ENCODE results near the gene ZNF618. TPM values are rescaled to one million over a fixed set of nuclear protein-coding genes. Genes with fewer than 3 reads are reported as not detected.

ZNF618 gene
- total RNA-seq, 4 donors from 2014 or later, result 0.26 to 1.2 (median 1.0) TPM

DNA sequence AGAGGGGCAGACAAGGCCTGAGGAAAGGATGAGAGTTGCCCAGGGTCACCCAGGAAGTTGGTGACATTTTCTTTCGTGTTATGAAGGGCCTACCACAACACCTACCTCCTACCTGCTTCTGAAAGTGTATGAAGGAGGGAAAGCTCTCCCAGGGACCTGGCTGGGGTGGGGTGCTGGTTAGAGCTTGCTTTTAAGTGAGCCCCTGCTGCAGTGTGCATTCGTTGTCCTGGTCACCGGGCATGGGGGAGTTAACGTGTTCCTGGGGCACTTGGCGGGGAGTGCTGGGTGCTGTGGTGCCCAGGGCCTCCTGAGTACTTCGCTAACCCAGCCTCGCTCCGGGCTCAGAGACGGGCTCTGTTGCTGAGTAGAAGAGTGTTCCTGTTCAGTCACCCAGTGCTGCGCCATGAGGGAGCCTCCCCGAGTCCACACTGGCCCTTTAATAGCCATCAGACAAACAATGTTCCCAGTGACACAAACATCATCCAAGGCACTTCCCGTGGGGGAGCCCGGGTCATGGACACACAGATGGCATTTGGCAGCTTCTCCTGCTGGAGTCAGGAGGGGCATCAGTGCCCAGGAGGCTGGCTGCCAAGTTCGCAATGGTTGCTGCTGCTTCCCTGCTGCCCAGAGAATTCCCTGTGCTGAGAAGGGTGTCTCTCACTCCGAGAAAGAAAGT is 116.3 kb downstream of the ZNF618 start:
- H3K27ac ChIP-seq, result peak overlapping the region; percentile 49 to 70 (median 56)
- TF ChIP-seq, protein P1, sequence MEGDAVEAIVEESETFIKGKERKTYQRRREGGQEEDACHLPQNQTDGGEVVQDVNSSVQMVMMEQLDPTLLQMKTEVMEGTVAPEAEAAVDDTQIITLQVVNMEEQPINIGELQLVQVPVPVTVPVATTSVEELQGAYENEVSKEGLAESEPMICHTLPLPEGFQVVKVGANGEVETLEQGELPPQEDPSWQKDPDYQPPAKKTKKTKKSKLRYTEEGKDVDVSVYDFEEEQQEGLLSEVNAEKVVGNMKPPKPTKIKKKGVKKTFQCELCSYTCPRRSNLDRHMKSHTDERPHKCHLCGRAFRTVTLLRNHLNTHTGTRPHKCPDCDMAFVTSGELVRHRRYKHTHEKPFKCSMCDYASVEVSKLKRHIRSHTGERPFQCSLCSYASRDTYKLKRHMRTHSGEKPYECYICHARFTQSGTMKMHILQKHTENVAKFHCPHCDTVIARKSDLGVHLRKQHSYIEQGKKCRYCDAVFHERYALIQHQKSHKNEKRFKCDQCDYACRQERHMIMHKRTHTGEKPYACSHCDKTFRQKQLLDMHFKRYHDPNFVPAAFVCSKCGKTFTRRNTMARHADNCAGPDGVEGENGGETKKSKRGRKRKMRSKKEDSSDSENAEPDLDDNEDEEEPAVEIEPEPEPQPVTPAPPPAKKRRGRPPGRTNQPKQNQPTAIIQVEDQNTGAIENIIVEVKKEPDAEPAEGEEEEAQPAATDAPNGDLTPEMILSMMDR (IDR thresholded peaks at IDR 0.05 in 4 of 5, conservative IDR thresholded peaks at IDR 0.05 in 1 of 5), result no peak
- no peak for TF ChIP-seq POLR2A (IDR thresholded peaks at IDR 0.05)
- in situ Hi-C loops (cut with MboI; ENCODE audit: low sequenced_read_pairs in 4 of 4), result no loop called here
- peak; percentile 47 to 67 for ATAC-seq
- H3K4me3 ChIP-seq, result peak overlapping the region; percentile 9 to 37 (median 17)
- no peaks in the 10 kb centered on the region for H3K36me3 ChIP-seq
- H3K4me1 ChIP-seq, result peaks cover 31 to 37% of the 10 kb centered on the region in 2 donors
- intact Hi-C loops (cut with DNase I; ENCODE audit: low total_unique reads), result loop anchor here (5.0 kb wide), 2 partner anchors 105 to 140 kb away; no protein-coding TSS in a partner anchor
- no peaks in the 10 kb centered on the region for H3K9me3 ChIP-seq
- no peaks in the 10 kb centered on the region for H3K27me3 ChIP-seq
- peak; percentile 48 to 70 for DNase-seq

DNA sequence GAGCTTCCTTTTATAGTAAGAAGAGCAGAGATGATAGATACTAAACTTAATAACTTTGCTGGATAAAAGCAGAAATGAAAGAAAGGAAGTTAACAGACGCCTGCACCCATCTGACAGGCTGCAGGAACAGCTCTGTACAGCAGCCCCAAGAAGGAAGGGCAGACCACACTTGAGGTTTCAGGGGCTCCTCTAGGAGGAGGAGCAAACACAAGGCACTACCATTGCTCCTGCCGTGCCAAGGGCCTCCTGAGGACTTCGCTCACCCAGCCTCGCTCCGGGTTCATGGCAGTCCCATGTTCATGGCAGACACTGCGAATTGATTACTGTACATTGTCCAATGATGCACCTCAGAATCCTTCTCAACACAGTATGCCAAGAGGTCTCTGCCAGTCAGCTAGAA is 116.9 kb downstream of the ZNF618 start:
- Histone ChIP-seq H3K36me3 (no peaks in the 10 kb centered on the region), H3K4me1 (peaks cover 31 to 37% of the 10 kb centered on the region in 2 donors), H3K27me3 (no peaks in the 10 kb centered on the region), H3K27ac (peak overlapping the region; percentile 49 to 70 (median 56)), H3K4me3 (peak overlapping the region; percentile 9 to 37 (median 17)), H3K9me3 (no peaks in the 10 kb centered on the region)
- TF ChIP-seq, protein P1 (IDR thresholded peaks at IDR 0.05 in 4 of 5, conservative IDR thresholded peaks at IDR 0.05 in 1 of 5), result no peak
- no peak for TF ChIP-seq POLR2A (IDR thresholded peaks at IDR 0.05)
- no peak for ATAC-seq
- no peak for DNase-seq
- in situ Hi-C loops (cut with MboI; ENCODE audit: low sequenced_read_pairs in 4 of 4), result no loop called here
- intact Hi-C loops (cut with DNase I; ENCODE audit: low total_unique reads), result loop anchor here (5.0 kb wide), 2 partner anchors 106 to 141 kb away; no protein-coding TSS in a partner anchor

DNA sequence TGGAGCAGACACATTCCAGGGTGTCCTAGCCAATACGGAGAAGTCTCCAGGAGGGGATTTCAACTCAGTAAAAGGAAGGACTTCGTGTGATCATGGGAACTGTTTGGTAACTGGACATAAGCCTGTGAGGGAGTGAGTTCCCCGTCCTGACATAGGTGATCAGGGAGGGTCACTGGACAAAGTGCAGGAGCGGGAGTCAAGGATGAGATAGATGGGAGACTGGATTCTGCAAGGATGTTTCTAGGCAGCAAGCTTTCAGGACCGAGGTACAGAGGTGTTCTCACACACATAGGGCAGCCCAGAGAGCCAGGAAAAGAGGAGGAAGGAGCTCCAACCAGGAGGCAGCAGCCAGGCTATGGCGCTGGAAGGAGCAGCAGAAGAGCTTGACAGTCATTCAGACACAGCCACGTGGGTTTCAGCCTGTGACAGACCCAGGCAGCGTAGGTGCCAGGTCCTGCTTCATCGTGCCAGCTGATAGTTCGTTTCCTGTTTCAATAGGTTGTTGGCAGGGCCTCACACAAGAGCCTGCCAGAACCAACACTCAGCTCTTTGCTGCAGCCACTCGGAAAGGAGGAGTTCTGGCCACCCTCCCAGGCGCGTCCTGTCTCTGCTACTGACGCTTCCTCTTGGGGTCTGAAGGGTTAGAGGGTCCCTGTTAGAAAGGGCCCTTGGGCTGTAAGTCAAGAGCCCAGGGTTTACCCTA is 117.9 kb downstream of the ZNF618 start:
- no peaks in the 10 kb centered on the region for H3K9me3 ChIP-seq
- peaks cover 28 to 37% of the 10 kb centered on the region in 2 donors for H3K4me1 ChIP-seq
- DNase-seq, result peak; percentile 77 to 84
- peak overlapping the region; percentile 39 to 71 (median 58) for H3K27ac ChIP-seq
- peak overlapping the region in 2 of 4 donors; percentile 10 to 23 for H3K4me3 ChIP-seq
- H3K36me3 ChIP-seq, result no peaks in the 10 kb centered on the region
- peak in 1 of 2 donors; percentile 33 for TF ChIP-seq POLR2A (IDR thresholded peaks at IDR 0.05)
- TF ChIP-seq, protein P1 (IDR thresholded peaks at IDR 0.05 in 4 of 5, conservative IDR thresholded peaks at IDR 0.05 in 1 of 5), result no peak
- peak; percentile 87 to 88 for ATAC-seq
- in situ Hi-C loops (cut with MboI; ENCODE audit: low sequenced_read_pairs in 4 of 4), result no loop called here
- no peaks in the 10 kb centered on the region for H3K27me3 ChIP-seq
- intact Hi-C loops (cut with DNase I; ENCODE audit: low total_unique reads), result loop anchor here (5.0 kb wide), 2 partner anchors 107 to 142 kb away; no protein-coding TSS in a partner anchor

DNA sequence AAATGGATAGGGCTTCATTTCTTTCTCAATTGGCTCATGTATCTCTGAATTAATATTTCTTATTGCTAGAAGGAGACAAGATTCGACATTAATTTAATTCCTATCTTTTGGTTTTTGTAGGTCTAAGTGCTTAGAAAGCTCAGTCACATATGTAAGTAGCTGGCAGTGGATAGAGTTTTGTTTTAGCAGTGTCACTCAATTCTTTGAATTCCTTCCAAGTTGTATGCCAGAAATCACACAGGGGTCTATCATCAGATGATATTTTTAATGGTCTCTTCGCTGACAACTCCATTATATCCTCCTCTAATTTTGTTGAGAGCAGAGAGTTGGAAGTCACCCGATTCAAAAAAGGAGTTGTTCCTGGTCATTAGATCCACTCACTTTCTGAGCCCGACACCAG is 119.3 kb downstream of the ZNF618 start:
- intact Hi-C loops (cut with DNase I; ENCODE audit: low total_unique reads), result no loop called here
- in situ Hi-C loops (cut with MboI; ENCODE audit: low sequenced_read_pairs in 4 of 4), result no loop called here
- H3K36me3 ChIP-seq, result no peaks in the 10 kb centered on the region
- DNase-seq (no peak), ATAC-seq (no peak)
- H3K27ac ChIP-seq, result no peak overlapping the region
- H3K4me3 ChIP-seq, result no peak overlapping the region
- TF ChIP-seq, protein P1 (IDR thresholded peaks at IDR 0.05 in 4 of 5, conservative IDR thresholded peaks at IDR 0.05 in 1 of 5), result no peak
- TF ChIP-seq POLR2A (IDR thresholded peaks at IDR 0.05), result no peak
- H3K4me1 ChIP-seq, result peaks cover 31 to 32% of the 10 kb centered on the region in 2 donors
- no peaks in the 10 kb centered on the region for H3K9me3 ChIP-seq
- H3K27me3 ChIP-seq, result no peaks in the 10 kb centered on the region
